ENCODE measurements around the gene GAL3ST2.
A peak's percentile ranks its signal among the peaks of the same experiment; 100 is the strongest.
"Not testable (repeated sequence)": the region's sequence is repeated elsewhere in the genome, so short reads cannot be mapped to it uniquely, and the experiment has no call there.

Gene GAL3ST2

DNA sequence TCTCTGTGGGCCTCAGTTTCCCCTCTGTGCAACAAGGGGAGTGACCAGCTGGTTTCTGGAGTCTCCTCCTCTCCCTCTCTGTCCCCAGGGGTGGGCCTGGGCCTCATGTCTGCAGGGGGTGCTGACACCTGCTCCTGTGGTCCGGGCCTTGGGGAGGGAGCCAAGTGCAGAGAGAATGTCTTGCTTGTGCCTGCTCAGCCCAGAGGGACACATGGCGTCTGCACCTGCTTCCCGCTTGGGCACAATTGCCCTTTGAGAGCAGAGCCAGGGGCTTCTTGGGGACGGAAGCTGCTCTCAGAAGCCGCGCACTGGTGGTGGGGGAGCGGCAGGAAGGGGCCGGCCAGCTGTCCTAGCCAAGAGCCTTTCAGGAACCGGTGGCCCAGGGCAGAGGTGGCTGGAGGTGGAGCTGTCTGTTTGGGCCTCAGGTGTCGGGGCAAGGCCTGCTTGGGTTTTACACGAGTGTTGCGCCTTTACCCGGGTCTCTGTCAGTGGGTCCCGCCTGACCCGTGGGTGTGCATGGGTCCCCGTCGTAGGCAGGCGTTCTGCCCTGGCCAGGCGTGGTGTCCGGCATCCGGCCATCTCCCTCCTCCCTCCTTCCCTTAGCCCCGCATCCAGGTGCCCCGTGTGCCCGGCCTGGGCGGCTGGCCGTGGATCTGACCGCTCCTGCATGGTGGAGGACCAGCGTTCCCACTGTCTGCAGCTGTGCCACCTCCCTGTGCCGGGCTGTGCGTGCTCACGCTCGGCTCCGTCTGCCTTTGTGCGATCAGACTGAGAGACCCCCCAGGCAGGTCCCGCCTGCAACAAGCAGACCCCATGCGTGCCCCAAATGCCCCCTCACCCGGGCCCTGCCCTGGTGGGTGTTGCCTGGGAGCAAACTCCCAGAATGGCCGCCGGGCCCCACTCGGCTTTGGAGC is 36.4 kb downstream of the GAL3ST2 start:
- DNase-seq = peak in 38 of 42 donors; percentile 28 to 85 (median 58)
- intact Hi-C loops (cut with DNase I) = no loop called here

DNA sequence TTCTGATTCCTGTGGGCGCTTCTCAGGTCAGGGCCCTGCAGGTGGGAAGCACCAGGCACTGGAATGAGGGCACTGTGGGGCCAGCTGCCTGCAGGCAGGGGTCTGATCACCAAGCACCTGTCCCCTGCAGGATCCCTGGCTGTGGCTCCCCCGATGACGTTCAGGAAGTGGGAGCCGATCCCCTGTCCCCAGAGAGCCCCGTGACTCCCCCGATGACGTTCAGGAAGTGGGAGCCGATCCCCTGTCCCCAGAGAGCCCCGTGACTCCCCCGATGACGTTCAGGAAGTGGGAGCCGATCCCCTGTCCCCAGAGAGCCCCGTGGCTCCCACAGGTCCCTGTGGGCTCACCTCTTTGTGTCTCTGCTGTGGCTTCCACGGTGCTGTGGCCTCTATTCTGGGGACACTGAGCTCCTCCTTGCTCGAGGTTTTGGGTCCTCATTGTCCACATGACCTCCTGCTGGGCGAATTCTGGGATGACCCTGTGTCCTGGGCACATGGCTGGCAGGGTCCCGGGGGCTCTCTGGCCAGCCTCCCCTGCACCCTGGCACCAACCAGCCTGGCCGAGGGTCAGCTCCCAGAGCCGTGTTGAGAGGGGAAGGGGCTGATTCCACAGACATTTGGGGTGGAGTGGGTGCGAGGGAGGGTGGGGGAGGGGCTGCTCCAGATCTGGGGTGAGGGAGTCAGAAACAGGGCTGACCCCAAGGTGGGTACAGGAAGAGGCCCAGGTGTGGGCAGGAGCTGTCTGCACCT is 37.2 kb downstream of the GAL3ST2 start:
- DNase-seq = peak in 3 of 42 donors; percentile 8 to 39 (median 14)
- intact Hi-C loops (cut with DNase I) = no loop called here

- intact Hi-C loops (cut with DNase I) = no loop called here
- DNase-seq = peak in 2 of 42 donors; percentile 14 to 25
These were observed 37.7 kb downstream of the GAL3ST2 start for GRCh38 chr2:241814393-241814642.

DNA sequence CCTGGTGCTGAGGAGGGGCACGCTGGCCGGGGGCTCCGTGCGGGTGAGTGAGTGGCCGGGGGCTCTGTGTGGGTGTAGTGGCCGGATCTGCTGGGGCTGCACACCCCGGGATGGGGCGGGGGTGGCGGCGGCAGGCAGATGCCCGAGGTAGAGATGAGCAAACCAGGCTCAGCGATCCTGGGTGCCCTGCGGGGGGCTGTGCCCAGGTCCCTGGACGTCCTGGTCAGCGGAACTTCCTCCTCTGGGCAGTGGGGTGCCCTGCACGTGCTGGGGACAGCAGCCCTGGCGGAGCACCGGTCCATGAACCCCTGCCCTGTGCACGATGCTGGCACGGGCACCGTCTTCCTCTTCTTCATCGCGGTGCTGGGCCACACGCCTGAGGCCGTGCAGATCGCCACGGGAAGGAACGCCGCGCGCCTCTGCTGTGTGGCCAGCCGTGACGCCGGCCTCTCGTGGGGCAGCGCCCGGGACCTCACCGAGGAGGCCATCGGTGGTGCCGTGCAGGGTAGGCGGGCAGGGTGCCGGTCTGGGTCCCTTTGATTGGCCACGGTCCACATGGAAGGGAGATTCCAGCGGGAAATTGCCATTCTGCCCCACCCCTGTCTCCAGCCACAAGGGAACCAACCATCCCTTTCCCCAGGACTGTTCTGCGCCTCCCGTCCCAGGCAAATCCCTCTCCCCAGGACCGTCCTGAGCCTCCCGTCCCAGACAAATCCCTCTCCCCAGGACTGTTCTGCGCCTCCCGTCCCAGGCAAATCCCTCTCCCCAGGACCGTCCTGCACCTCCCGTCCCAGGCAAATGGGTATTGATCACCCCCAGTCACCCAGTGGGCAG is 38.2 kb downstream of the GAL3ST2 start:
- intact Hi-C loops (cut with DNase I) = no loop called here
- peak in 6 of 42 donors; percentile 0 to 36 (median 17) for DNase-seq

DNA sequence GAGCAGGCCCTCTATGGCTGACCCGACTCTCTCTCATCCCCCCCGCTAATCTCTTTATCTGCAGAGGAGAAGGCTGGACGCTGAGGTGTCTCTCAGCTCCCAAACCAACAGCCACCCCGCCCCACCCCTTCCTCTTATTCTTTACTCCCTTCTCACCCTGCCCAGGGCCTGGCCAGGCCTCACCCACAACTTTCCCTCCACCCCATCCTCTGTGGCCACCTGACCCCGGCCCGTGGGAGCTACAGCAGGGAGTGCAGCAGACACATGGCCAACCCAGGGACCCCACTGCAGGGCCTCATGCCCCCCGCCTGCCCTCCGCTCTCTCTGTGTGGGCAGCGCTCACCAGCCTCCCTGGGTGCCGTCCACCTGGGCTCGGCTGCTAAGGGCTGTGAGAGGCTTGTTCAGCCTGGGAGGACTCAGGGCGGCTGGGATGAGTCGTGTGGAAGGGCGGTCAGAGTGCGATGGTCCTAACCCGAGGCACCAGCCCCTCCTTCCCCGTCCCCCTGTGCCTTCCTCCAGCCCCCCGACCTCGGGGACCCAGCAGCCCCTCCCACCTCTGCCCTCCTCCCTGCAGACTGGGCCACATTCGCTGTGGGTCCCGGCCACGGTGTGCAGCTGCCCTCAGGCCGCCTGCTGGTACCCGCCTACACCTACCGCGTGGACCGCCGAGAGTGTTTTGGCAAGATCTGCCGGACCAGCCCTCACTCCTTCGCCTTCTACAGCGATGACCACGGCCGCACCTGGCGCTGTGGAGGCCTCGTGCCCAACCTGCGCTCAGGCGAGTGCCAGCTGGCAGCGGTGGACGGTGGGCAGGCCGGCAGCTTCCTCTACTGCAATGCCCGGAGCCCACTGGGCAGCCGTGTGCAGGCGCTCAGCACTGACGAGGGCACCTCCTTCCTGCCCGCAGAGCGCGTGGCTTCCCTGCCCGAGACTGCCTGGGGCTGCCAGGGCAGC is 39.1 kb downstream of the GAL3ST2 start:
- intact Hi-C loops (cut with DNase I) = no loop called here
- peak in 10 of 42 donors; percentile 1 to 37 (median 10) for DNase-seq

- DNase-seq = peak in 9 of 42 donors; percentile 0 to 30 (median 21)
- intact Hi-C loops (cut with DNase I) = no loop called here
These were observed 40.0 kb downstream of the GAL3ST2 start for GRCh38 chr2:241816431-241817121.

- intact Hi-C loops (cut with DNase I) = no loop called here
- peak in 7 of 42 donors; percentile 2 to 38 (median 8) for DNase-seq
These were observed 40.7 kb downstream of the GAL3ST2 start for GRCh38 chr2:241817126-241817820.

- intact Hi-C loops (cut with DNase I) = not testable (repeated sequence)
- DNase-seq = peak in 5 of 42 donors; percentile 4 to 39 (median 26)
These were observed 41.2 kb downstream of the GAL3ST2 start for GRCh38 chr2:241817821-241818215.

GRCh38 chr2:241818229-241818942 is 41.8 kb downstream of the GAL3ST2 start:
- intact Hi-C loops (cut with DNase I) = no loop called here

DNA sequence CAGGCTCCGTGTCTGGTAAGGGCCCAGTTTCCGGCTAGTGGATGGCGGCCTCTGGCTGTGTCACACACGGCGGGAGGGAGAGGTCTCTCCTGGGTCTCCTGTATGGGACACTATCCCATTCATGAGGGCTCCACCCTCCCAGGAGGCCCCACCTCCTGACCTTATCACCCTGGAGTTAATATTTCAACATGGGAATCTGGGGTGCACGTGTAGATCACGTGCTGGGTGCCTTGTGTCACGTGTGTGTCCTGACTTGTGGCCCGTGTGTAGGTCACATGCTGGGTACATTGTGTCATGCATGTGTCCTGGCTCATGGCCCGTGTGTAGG is 42.3 kb downstream of the GAL3ST2 start:
- intact Hi-C loops (cut with DNase I) = no loop called here
- peak in 7 of 42 donors; percentile 1 to 26 (median 11) for DNase-seq

More at GRCh38 chr2:241818229-241818942, 41.8 kb downstream of the GAL3ST2 start:
- peak in 7 of 42 donors; percentile 1 to 37 (median 24) for DNase-seq

DNA sequence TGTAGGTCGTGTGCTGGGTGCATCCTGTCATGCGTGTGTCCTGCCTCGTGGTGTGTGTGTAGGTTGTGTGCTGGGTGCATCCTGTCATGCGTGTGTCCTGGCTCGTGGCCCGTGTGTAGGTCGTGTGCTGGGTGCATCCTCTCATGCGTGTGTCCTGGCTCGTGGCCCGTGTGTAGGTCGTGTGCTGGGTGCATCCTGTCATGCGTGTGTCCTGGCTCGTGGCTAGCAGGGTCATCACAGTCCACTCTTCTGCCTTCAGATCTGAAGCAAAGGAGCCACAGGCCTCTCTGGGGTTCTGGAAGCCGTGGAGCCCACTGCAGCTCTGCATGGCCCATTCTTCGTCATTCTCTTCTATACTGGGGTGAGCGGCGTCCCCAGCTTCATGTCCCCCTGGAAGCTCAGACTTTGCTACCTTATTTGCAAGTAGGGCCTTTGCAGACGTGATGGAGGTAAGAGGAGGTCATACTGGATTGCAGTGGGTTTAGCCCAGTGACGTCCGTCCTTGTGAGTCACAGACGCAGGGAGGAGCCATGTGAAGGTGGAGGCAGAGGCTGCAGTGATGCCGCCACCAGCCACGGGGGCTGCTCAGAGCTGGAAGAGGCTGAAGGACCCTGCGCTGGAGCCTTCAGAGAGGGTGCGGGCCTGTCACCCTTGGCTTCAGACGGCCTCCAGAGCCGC is 43.5 kb downstream of the GAL3ST2 start:
- DNase-seq = peak in 11 of 42 donors; percentile 0 to 33 (median 4)
- intact Hi-C loops (cut with DNase I) = not testable (repeated sequence)

GRCh38 chr2:241820625-241821384 is 44.2 kb downstream of the GAL3ST2 start:
- peak in 14 of 42 donors; percentile 0 to 30 (median 9) for DNase-seq
- intact Hi-C loops (cut with DNase I) = no loop called here

DNA sequence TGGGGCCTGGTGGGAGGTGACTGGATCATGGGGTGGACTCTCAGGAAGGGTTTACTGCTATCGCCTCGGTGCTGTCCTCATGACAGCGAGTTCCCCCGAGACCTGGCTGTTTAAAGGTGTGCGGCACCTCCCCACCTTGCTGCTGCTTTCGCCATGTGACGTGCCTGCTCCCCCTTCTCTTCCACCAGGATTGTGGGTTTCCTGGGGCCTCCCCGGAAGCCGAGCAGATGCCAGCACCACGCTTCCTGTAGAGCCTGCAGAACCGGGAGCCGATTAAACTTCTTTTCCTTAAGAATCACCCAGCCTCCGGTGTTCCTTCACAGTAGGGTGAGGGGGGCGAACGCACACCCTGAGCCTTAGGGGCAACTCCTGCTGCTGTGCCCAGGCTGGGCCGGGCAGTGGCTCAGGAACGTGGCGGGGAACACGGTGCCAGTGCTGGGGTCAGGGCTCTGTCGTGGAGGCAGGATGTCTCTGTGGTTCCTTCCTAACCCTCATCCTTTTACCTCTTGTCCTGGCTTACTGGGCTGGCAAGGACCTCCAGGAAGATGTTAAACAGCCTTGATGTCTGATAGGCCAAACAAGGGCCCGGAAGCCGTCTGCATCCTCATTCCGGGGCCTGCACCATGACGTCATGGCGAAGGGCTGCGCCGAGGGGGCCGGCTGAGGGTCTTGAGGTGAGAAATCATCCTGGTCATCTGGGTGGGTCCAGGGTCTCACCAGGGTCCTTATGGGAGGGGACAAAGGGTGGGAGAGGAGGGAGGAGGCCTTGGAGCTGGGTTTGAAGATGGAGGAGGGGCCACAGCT is 45.0 kb downstream of the GAL3ST2 start:
- DNase-seq = peak in 10 of 42 donors; percentile 1 to 19 (median 4)

GRCh38 chr2:241822264-241822623 is 45.6 kb downstream of the GAL3ST2 start:
- intact Hi-C loops (cut with DNase I) = no loop called here
- DNase-seq = peak in 4 of 42 donors; percentile 0 to 22 (median 3)

More for the DNA sequence above, 45.0 kb downstream of the GAL3ST2 start:
- intact Hi-C loops (cut with DNase I) = no loop called here
